ENCODE data around the gene AGK.
A peak's percentile ranks its signal among the peaks of the same experiment; 100 is the strongest.
"Not testable (repeated sequence)": the region's sequence is repeated elsewhere in the genome, so short reads cannot be mapped to it uniquely, and the experiment has no call there.

The AGK gene

GRCh38 chr7:141641876-141642275, 90.7 kb downstream of the AGK start:
- Histone ChIP-seq H3K36me3 (ENCODE audit: control insufficient read depth, insufficient read depth, low read length) (peaks cover 4% of the 10 kb centered on the region; the same call in 1 of the 2 replicates), H3K27ac (ENCODE audit: low read length) (no peak overlapping the region), H3K4me3 (ENCODE audit: low read length) (no peak overlapping the region), H3K27me3 (ENCODE audit: control insufficient read depth, insufficient read depth, low read length) (no peaks in the 10 kb centered on the region), H3K9me3 (ENCODE audit: control insufficient read depth, insufficient read depth, low read length) (no peaks in the 10 kb centered on the region), H3K4me1 (ENCODE audit: control insufficient read depth, insufficient read depth, low read length) (no peaks in the 10 kb centered on the region; the same call in 1 of the 2 replicates)
- no peak for DNase-seq (ENCODE audit: low read depth, low spot score)
- WGBS (ENCODE audit: insufficient coverage, insufficient read length), result no CpG with 5 or more reads among the region's 3 CpGs

DNA sequence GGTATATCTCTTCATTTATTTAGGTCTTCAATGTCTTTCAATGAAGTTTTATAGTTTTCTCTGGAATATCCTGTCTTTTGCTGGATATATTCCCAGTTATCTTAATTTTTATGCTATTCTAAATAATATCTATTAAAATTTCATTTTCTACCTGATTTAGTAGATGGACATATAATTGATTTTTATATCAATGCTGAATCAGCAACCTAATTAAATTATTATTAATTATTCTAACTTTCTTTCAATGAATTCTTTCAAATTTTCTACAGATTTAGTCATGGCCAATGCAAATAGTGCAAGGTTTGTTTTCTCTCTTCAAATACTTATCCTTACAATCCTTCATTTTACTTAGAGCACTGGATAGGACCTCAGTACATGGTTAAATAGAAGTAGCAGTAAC, 94.0 kb downstream of the AGK start:
- peaks cover 6% of the 10 kb centered on the region; the same call in 1 of the 2 replicates for H3K36me3 ChIP-seq (ENCODE audit: control insufficient read depth, insufficient read depth, low read length)
- H3K27me3 ChIP-seq (ENCODE audit: control insufficient read depth, insufficient read depth, low read length), result no peaks in the 10 kb centered on the region
- no peak overlapping the region for H3K4me3 ChIP-seq (ENCODE audit: low read length)
- H3K27ac ChIP-seq (ENCODE audit: low read length), result no peak overlapping the region
- no peaks in the 10 kb centered on the region; the same call in 1 of the 2 replicates for H3K4me1 ChIP-seq (ENCODE audit: control insufficient read depth, insufficient read depth, low read length)
- no peaks in the 10 kb centered on the region for H3K9me3 ChIP-seq (ENCODE audit: control insufficient read depth, insufficient read depth, low read length)
- DNase-seq (ENCODE audit: low read depth, low spot score), result no peak

GRCh38 chr7:141646826-141647480, 95.7 kb downstream of the AGK start:
- Histone ChIP-seq H3K27me3 (ENCODE audit: control insufficient read depth, insufficient read depth, low read length) (no peaks in the 10 kb centered on the region), H3K27ac (ENCODE audit: low read length) (no peak overlapping the region), H3K4me3 (ENCODE audit: low read length) (no peak overlapping the region), H3K9me3 (ENCODE audit: control insufficient read depth, insufficient read depth, low read length) (no peaks in the 10 kb centered on the region), H3K36me3 (ENCODE audit: control insufficient read depth, insufficient read depth, low read length) (peaks cover 2% of the 10 kb centered on the region; the same call in 1 of the 2 replicates), H3K4me1 (ENCODE audit: control insufficient read depth, insufficient read depth, low read length) (no peaks in the 10 kb centered on the region)
- no peak for DNase-seq (ENCODE audit: low read depth, low spot score)
- no CpG with 5 or more reads among the region's 6 CpGs for WGBS (ENCODE audit: insufficient coverage, insufficient read length)

DNA sequence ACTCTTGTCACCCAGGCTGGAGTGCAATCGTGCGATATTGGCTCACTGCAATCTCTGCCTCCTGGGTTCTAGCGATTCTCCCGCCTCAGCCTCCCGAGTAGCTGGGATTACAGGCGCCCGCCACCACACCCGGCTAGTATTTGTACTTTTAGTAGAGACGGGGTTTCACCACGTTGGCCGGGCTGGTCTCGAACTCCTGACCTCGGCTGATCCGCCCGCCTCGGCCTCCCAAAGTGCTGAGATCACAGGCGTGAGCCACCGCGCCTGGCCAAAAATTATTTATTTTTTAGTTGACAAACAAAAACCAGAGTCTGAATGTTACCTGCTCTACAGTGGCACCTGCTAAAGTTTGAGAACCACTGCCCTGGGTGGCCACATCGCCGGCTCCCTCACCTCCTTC, 96.5 kb downstream of the AGK start:
- H3K4me3 ChIP-seq (ENCODE audit: low read length); H3K27me3 ChIP-seq (ENCODE audit: control insufficient read depth, insufficient read depth, low read length); H3K4me1 ChIP-seq (ENCODE audit: control insufficient read depth, insufficient read depth, low read length); H3K27ac ChIP-seq (ENCODE audit: low read length); H3K36me3 ChIP-seq (ENCODE audit: control insufficient read depth, insufficient read depth, low read length); H3K9me3 ChIP-seq (ENCODE audit: control insufficient read depth, insufficient read depth, low read length); DNase-seq (ENCODE audit: low read depth, low spot score): not testable (repeated sequence)
- no CpG with 5 or more reads among the region's 21 CpGs for WGBS (ENCODE audit: insufficient coverage, insufficient read length)

DNA sequence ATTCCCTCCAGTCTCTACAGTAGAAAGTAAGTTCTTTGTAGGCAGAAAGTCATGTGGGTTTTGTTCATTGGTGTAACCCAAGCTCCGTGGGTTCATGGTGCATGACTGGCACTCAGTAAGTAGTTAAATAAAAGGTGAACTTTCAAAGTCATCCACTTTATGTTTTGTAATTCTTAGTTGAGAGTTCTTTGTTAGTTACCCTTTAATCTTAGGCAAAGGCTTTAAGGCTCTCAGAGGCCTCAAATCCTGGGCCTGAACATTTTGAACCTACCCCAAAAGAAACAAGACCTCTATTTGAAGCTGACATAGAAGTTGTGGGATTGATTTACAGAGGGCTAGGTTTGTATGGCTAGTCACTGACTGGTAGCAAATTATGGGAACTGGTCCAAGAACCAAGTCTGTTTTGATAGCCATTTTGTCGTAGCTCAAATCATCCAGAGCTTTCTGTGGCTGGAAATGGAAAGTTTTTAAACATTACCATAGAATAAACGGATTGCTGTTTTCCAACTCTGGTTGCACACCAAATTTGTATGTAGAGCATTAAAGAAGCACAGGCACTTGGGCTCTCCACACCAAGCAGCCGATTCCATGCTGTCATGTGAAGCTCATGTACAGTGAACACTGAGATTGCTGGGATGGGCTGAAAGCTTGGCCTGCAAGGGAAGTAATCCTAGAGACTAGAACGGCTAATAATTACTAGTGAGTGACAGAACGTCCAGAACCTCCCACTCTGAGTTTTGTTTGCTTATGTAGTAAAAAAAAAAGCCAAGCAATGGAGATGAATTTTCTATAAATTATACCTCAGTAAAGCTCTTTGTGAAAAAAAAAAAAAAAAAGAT, 97.3 kb downstream of the AGK start:
- Histone ChIP-seq H3K4me1 (ENCODE audit: control insufficient read depth, insufficient read depth, low read length) (0 out of 2 replicates have a peak, but pooled peaks cover 1% of the 10 kb centered on the region), H3K4me3 (ENCODE audit: low read length) (no peak overlapping the region), H3K27ac (ENCODE audit: low read length) (no peak overlapping the region), H3K27me3 (ENCODE audit: control insufficient read depth, insufficient read depth, low read length) (no peaks in the 10 kb centered on the region), H3K36me3 (ENCODE audit: control insufficient read depth, insufficient read depth, low read length) (peaks cover 2% of the 10 kb centered on the region; the same call in 1 of the 2 replicates), H3K9me3 (ENCODE audit: control insufficient read depth, insufficient read depth, low read length) (no peaks in the 10 kb centered on the region)
- no CpG with 5 or more reads among the region's 6 CpGs for WGBS (ENCODE audit: insufficient coverage, insufficient read length)
- no peak for DNase-seq (ENCODE audit: low read depth, low spot score)

- H3K27me3 ChIP-seq (ENCODE audit: control insufficient read depth, insufficient read depth, low read length), result no peaks in the 10 kb centered on the region
- DNase-seq (ENCODE audit: low read depth, low spot score), result no peak
- no peaks in the 10 kb centered on the region for H3K9me3 ChIP-seq (ENCODE audit: control insufficient read depth, insufficient read depth, low read length)
- 0 out of 2 replicates have a peak, but pooled peaks cover 1% of the 10 kb centered on the region for H3K4me1 ChIP-seq (ENCODE audit: control insufficient read depth, insufficient read depth, low read length)
- no CpG with 5 or more reads among the region's 8 CpGs for WGBS (ENCODE audit: insufficient coverage, insufficient read length)
- no peak overlapping the region for H3K4me3 ChIP-seq (ENCODE audit: low read length)
- no peak overlapping the region for H3K27ac ChIP-seq (ENCODE audit: low read length)
- H3K36me3 ChIP-seq (ENCODE audit: control insufficient read depth, insufficient read depth, low read length), result peaks cover 2% of the 10 kb centered on the region; the same call in 1 of the 2 replicates
Measured at GRCh38 chr7:141649137-141649864, 98.1 kb downstream of the AGK start.

- WGBS (ENCODE audit: insufficient coverage, insufficient read length), result no CpG with 5 or more reads among the region's 6 CpGs
- no peak overlapping the region for H3K4me3 ChIP-seq (ENCODE audit: low read length)
- peaks cover 2% of the 10 kb centered on the region; the same call in 1 of the 2 replicates for H3K36me3 ChIP-seq (ENCODE audit: control insufficient read depth, insufficient read depth, low read length)
- H3K4me1 ChIP-seq (ENCODE audit: control insufficient read depth, insufficient read depth, low read length), result 0 out of 2 replicates have a peak, but pooled peaks cover 1% of the 10 kb centered on the region
- peak; percentile 27 for DNase-seq (ENCODE audit: low read depth, low spot score)
- no peaks in the 10 kb centered on the region for H3K9me3 ChIP-seq (ENCODE audit: control insufficient read depth, insufficient read depth, low read length)
- H3K27ac ChIP-seq (ENCODE audit: low read length), result no peak overlapping the region
- no peaks in the 10 kb centered on the region for H3K27me3 ChIP-seq (ENCODE audit: control insufficient read depth, insufficient read depth, low read length)
Measured at GRCh38 chr7:141649865-141650634, 98.8 kb downstream of the AGK start.

- H3K27ac ChIP-seq (ENCODE audit: low read length), result no peak overlapping the region
- H3K4me3 ChIP-seq (ENCODE audit: low read length), result no peak overlapping the region
- peaks cover 2% of the 10 kb centered on the region; the same call in 1 of the 2 replicates for H3K36me3 ChIP-seq (ENCODE audit: control insufficient read depth, insufficient read depth, low read length)
- DNase-seq (ENCODE audit: low read depth, low spot score), result no peak
- H3K4me1 ChIP-seq (ENCODE audit: control insufficient read depth, insufficient read depth, low read length), result 0 out of 2 replicates have a peak, but pooled peaks cover 1% of the 10 kb centered on the region
- no CpG with 5 or more reads among the region's 9 CpGs for WGBS (ENCODE audit: insufficient coverage, insufficient read length)
- no peaks in the 10 kb centered on the region for H3K9me3 ChIP-seq (ENCODE audit: control insufficient read depth, insufficient read depth, low read length)
- H3K27me3 ChIP-seq (ENCODE audit: control insufficient read depth, insufficient read depth, low read length), result no peaks in the 10 kb centered on the region
Measured at GRCh38 chr7:141651417-141651816, 100.2 kb downstream of the AGK start.

GRCh38 chr7:141652691-141653090, 101.5 kb downstream of the AGK start:
- Histone ChIP-seq H3K27me3 (ENCODE audit: control insufficient read depth, insufficient read depth, low read length) (no peaks in the 10 kb centered on the region), H3K27ac (ENCODE audit: low read length) (no peak overlapping the region), H3K9me3 (ENCODE audit: control insufficient read depth, insufficient read depth, low read length) (no peaks in the 10 kb centered on the region), H3K4me1 (ENCODE audit: control insufficient read depth, insufficient read depth, low read length) (0 out of 2 replicates have a peak, but pooled peaks cover 1% of the 10 kb centered on the region), H3K36me3 (ENCODE audit: control insufficient read depth, insufficient read depth, low read length) (peaks cover 2% of the 10 kb centered on the region; the same call in 1 of the 2 replicates), H3K4me3 (ENCODE audit: low read length) (no peak overlapping the region)
- DNase-seq (ENCODE audit: low read depth, low spot score), result no peak
- WGBS (ENCODE audit: insufficient coverage, insufficient read length), result no CpG with 5 or more reads among the region's 3 CpGs
